Cardiac septum (tissue), 1 donor: Measurements from ENCODE around the gene VPS13C. TPM values are rescaled to one million over a fixed set of nuclear protein-coding genes. Genes with fewer than 3 reads are reported as not detected.
A peak's percentile ranks its signal among the peaks of the same experiment; 100 is the strongest.

ENCODE experiments used
- DNase-seq: peaks from one replicate; pipeline ENCODE4 v3.0.0-alpha.2; 2020; ENCODE audit warnings: low spot score
- intact Hi-C: fragments of 100-400 bp; cut with DNase I; formaldehyde crosslinking; loops from one replicate; pipeline ENCODE4 v1.14.0; 2022
- long read RNA-seq: library from polyadenylated mRNA; unstranded; transcript quantifications from one replicate; pipeline ENCODE4 v2.0.0, GENCODE V29; 2021
- total RNA-seq: library from RNA; stranded (reverse); fragmentation: NEBNext Ultra II Directional; extraction: Animal tissue kit (Norgen Biotek cat#: 25700); gene quantifications from one replicate; pipeline ENCODE4 v1.2.1, GENCODE V29; 2021
- donor health status: DM: no; HTN: no; CAD: no.

Gene VPS13C
- total RNA-seq = 35.2 TPM
- long read RNA-seq, partial matches to known transcripts = 11 of 13 reads
- long read RNA-seq, other reads (novel, unspliced or antisense) = 2 of 13 reads

- DNase-seq = peak; percentile 97
- intact Hi-C loops = loop anchor here (10.0 kb wide), 2 partner anchors 186 to 194 kb away; no protein-coding TSS in a partner anchor
Measured at GRCh38 chr15:62060113-62060895, at the start of gene VPS13C. TSS of gene VPS13C (minus strand) at chr15:62060447. CDS start at chr15:62060374, 73 bp downstream.

- intact Hi-C loops = no loop called here
- no peak for DNase-seq
Measured at GRCh38 chr15:62109437-62109836, 49.2 kb upstream of the VPS13C start.

GRCh38 chr15:62108411-62108810, 48.2 kb upstream of the VPS13C start:
- intact Hi-C loops = no loop called here
- no peak for DNase-seq

- no peak for DNase-seq
- intact Hi-C loops = no loop called here
Measured at GRCh38 chr15:62107571-62108121, 47.4 kb upstream of the VPS13C start.

- intact Hi-C loops = no loop called here
Measured at GRCh38 chr15:62106096-62106495, 45.8 kb upstream of the VPS13C start.

GRCh38 chr15:62105266-62105665, 45.0 kb upstream of the VPS13C start:
- DNase-seq = no peak
- intact Hi-C loops = no loop called here

More at GRCh38 chr15:62106096-62106495, 45.8 kb upstream of the VPS13C start:
- no peak for DNase-seq

GRCh38 chr15:62104846-62105245, 44.6 kb upstream of the VPS13C start:
- no peak for DNase-seq

GRCh38 chr15:62104401-62104800, 44.2 kb upstream of the VPS13C start:
- DNase-seq = no peak
- intact Hi-C loops = no loop called here

More at GRCh38 chr15:62104846-62105245, 44.6 kb upstream of the VPS13C start:
- intact Hi-C loops = no loop called here

GRCh38 chr15:62103431-62103830, 43.2 kb upstream of the VPS13C start:
- intact Hi-C loops = no loop called here
- no peak for DNase-seq

GRCh38 chr15:62099094-62099601, 38.9 kb upstream of the VPS13C start:
- intact Hi-C loops = no loop called here
- DNase-seq = no peak

GRCh38 chr15:62094388-62094787, 34.1 kb upstream of the VPS13C start:
- DNase-seq = no peak
- intact Hi-C loops = no loop called here

- intact Hi-C loops = no loop called here
- DNase-seq = no peak
Measured at GRCh38 chr15:62093809-62094208, 33.6 kb upstream of the VPS13C start.

GRCh38 chr15:62090988-62091387, 30.7 kb upstream of the VPS13C start:
- DNase-seq = no peak
- intact Hi-C loops = no loop called here

GRCh38 chr15:62089616-62090015, 29.4 kb upstream of the VPS13C start:
- intact Hi-C loops = no loop called here
- no peak for DNase-seq

- DNase-seq = no peak
- intact Hi-C loops = no loop called here
Measured at GRCh38 chr15:62088353-62088693, 28.1 kb upstream of the VPS13C start.

GRCh38 chr15:62087671-62088352, 27.6 kb upstream of the VPS13C start:
- no peak for DNase-seq
- intact Hi-C loops = no loop called here

- intact Hi-C loops = no loop called here
- DNase-seq = no peak
Measured at GRCh38 chr15:62085740-62086139, 25.5 kb upstream of the VPS13C start.

GRCh38 chr15:62083194-62084154, 23.2 kb upstream of the VPS13C start:
- DNase-seq = no peak
- intact Hi-C loops = no loop called here

- intact Hi-C loops = no loop called here
- no peak for DNase-seq
Measured at GRCh38 chr15:62079594-62079993, 19.3 kb upstream of the VPS13C start.
